Mesenchymal stem cell (in vitro differentiated cells and primary cell): ENCODE data around the gene MIDN.
A peak's percentile ranks its signal among the peaks of the same experiment; 100 is the strongest.

ENCODE experiments used
- DNase-seq: peaks from one replicate; pipeline ENCODE4 v3.0.0-alpha.2; 2013
- H2AFZ ChIP-seq: one replicate; pipeline ENCODE4 v1.6.1; 2013; ENCODE audit warnings: low read depth, mild to moderate bottlenecking, control low read depth, inconsistent platforms, low read length, moderate library complexity
- H2AK5ac ChIP-seq: 2 replicates; pipeline ENCODE4 v1.6.1; 2013; ENCODE audit warnings: low read length, moderate library complexity, mild to moderate bottlenecking, inconsistent platforms; ENCODE audit not compliant: severe bottlenecking
- H2BK120ac ChIP-seq: one replicate; pipeline ENCODE4 v1.6.1; 2013; ENCODE audit warnings: low read depth, mild to moderate bottlenecking, inconsistent platforms, low read length, moderate library complexity
- H2BK12ac ChIP-seq, 2 experiments: one replicate each; pipeline ENCODE4 v1.6.1; 2013; ENCODE audit warnings: inconsistent platforms in 2 of 2, low read length in 2 of 2, mild to moderate bottlenecking in 2 of 2, moderate library complexity in 2 of 2, control low read depth in 1 of 2
- H2BK15ac ChIP-seq: one replicate; pipeline ENCODE4 v1.6.1; 2013; ENCODE audit warnings: mild to moderate bottlenecking, low read depth, inconsistent platforms; ENCODE audit not compliant: poor library complexity, severe bottlenecking
- H2BK5ac ChIP-seq: 2 replicates; pipeline ENCODE4 v1.6.1; 2013; ENCODE audit warnings: low read depth, mild to moderate bottlenecking, low read length, control low read depth, inconsistent platforms; ENCODE audit not compliant: poor library complexity, severe bottlenecking
- H3K14ac ChIP-seq, 2 experiments: one replicate each; pipeline ENCODE4 v1.6.1; 2013; ENCODE audit warnings: inconsistent platforms in 2 of 2, low read length in 2 of 2, control low read depth in 1 of 2, mild to moderate bottlenecking in 1 of 2, moderate library complexity in 1 of 2
- H3K18ac ChIP-seq, 2 experiments: one replicate each; pipeline ENCODE4 v1.6.1; 2013; ENCODE audit warnings: inconsistent platforms in 2 of 2, low read length in 2 of 2, control low read depth in 1 of 2, low read depth in 1 of 2, mild to moderate bottlenecking in 1 of 2
- H3K23ac ChIP-seq, 2 experiments: one replicate each; pipeline ENCODE4 v1.6.1; 2013; ENCODE audit warnings: inconsistent platforms in 2 of 2, low read length in 2 of 2, mild to moderate bottlenecking in 2 of 2, moderate library complexity in 2 of 2, control low read depth in 1 of 2
- H3K27ac ChIP-seq: 2 replicates; pipeline ENCODE4 v1.5.1; 2013; ENCODE audit warnings: mild to moderate bottlenecking, moderate library complexity, low read length, control low read depth, inconsistent platforms; ENCODE audit not compliant: poor library complexity, severe bottlenecking
- H3K27me3 ChIP-seq, 2 experiments: 2 replicates each; pipeline versions ENCODE4 v1.6.1 to v1.7.0; 2013; ENCODE audit warnings: low read length in 2 of 2, mild to moderate bottlenecking in 2 of 2, moderate library complexity in 2 of 2, control low read depth in 1 of 2, inconsistent platforms in 1 of 2; ENCODE audit not compliant: control insufficient read depth in 1 of 2, insufficient read depth in 1 of 2
- H3K36me3 ChIP-seq, 2 experiments: 2 replicates each; pipeline versions ENCODE4 v1.6.1 to v1.7.0; 2013; ENCODE audit warnings: low read length in 2 of 2, control low read depth in 1 of 2, inconsistent platforms in 1 of 2, low read depth in 1 of 2, mild to moderate bottlenecking in 1 of 2; ENCODE audit not compliant: insufficient read depth in 2 of 2, control insufficient read depth in 1 of 2
- H3K4ac ChIP-seq, 2 experiments: one replicate each; pipeline ENCODE4 v1.6.1; 2013; ENCODE audit warnings: inconsistent platforms in 2 of 2, low read length in 2 of 2, mild to moderate bottlenecking in 2 of 2, moderate library complexity in 2 of 2, control low read depth in 1 of 2, low read depth in 1 of 2
- H3K4me1 ChIP-seq: 2 replicates; pipeline ENCODE4 v1.6.1; 2013; ENCODE audit warnings: low read depth, low read length, control low read depth; ENCODE audit not compliant: control insufficient read depth, insufficient read depth
- H3K4me2 ChIP-seq: 2 replicates; pipeline ENCODE4 v1.6.1; 2013; ENCODE audit warnings: low read length, mild to moderate bottlenecking, inconsistent platforms; ENCODE audit not compliant: poor library complexity, severe bottlenecking
- H3K4me3 ChIP-seq, 2 experiments: 2 replicates each; pipeline versions ENCODE4 v1.5.1 to v1.7.0; 2013; ENCODE audit warnings: low read length in 2 of 2, mild to moderate bottlenecking in 2 of 2, control low read depth in 1 of 2, low read depth in 1 of 2; ENCODE audit not compliant: insufficient read depth in 1 of 2
- H3K79me1 ChIP-seq: replicated peaks from 2 replicates; pipeline ENCODE4 v1.6.1; 2013; ENCODE audit warnings: mild to moderate bottlenecking, control low read depth, low read length, inconsistent platforms; ENCODE audit not compliant: poor library complexity, severe bottlenecking
- H3K9ac ChIP-seq: 2 replicates; pipeline ENCODE4 v1.7.0; 2013; ENCODE audit warnings: mild to moderate bottlenecking, low read length, moderate library complexity
- H3K9me3 ChIP-seq: 2 replicates; pipeline ENCODE4 v1.7.0; 2013; ENCODE audit warnings: mild to moderate bottlenecking, low read length; ENCODE audit not compliant: control insufficient read depth
- H4K8ac ChIP-seq: one replicate; pipeline ENCODE4 v1.6.1; 2013; ENCODE audit warnings: inconsistent platforms, mild to moderate bottlenecking, low read length, moderate library complexity
- H4K91ac ChIP-seq: one replicate; pipeline ENCODE4 v1.6.1; 2013; ENCODE audit warnings: mild to moderate bottlenecking, low read length, inconsistent platforms
- WGBS: methylation state at CpG from one replicate; pipeline ENCODE4 v1.1.7; 2013; ENCODE audit warnings: mixed read lengths; 5-methylcytosine and 5-hydroxymethylcytosine counted together

Gene MIDN

DNA sequence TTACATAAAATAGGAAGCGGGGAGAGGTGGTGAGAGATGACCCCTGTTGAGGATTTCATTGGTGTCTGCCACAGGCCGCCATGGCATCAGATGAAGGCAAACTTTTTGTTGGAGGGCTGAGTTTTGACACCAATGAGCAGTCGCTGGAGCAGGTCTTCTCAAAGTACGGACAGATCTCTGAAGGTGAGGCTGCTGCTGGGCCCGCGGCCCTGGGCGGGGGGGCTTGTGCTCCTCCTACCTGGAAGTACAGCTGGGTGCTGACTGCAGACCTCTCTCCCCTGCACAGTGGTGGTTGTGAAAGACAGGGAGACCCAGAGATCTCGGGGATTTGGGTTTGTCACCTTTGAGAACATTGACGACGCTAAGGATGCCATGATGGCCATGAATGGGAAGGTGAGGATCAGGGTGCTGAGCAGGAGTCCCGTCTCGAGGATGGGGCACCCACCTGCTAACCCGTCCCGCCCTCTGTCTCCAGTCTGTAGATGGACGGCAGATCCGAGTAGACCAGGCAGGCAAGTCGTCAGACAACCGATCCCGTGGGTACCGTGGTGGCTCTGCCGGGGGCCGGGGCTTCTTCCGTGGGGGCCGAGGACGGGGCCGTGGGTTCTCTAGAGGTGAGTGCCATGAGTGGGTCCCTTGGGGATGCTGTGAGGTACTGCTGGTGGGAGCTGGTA is 22.6 kb downstream of the MIDN start:
- no peaks in the 10 kb centered on the region for H3K27me3 ChIP-seq
- peaks cover 62% of the 10 kb centered on the region for H3K4me1 ChIP-seq
- no peak overlapping the region for H3K14ac ChIP-seq
- peak overlapping the region; percentile 97 for H3K9ac ChIP-seq
- no peak overlapping the region for H2AFZ ChIP-seq
- H2BK5ac ChIP-seq: no peak overlapping the region
- H3K4me3 ChIP-seq: peak overlapping the region; percentile 20 to 85
- no peak overlapping the region for H2BK12ac ChIP-seq
- 94% methylated on average over 26 of the region's 26 CpGs for WGBS
- H2AK5ac ChIP-seq: peak overlapping the region; percentile 13
- H3K23ac ChIP-seq: no peak overlapping the region
- H4K91ac ChIP-seq: no peak overlapping the region
- no peak overlapping the region for H2BK15ac ChIP-seq
- no peak overlapping the region for H3K18ac ChIP-seq
- H4K8ac ChIP-seq: no peak overlapping the region
- peak overlapping the region; percentile 70 for H3K4me2 ChIP-seq
- no peaks in the 10 kb centered on the region for H3K9me3 ChIP-seq
- no peak for DNase-seq
- no peak overlapping the region for H3K27ac ChIP-seq
- no peak overlapping the region for H3K4ac ChIP-seq
- no peak overlapping the region for H2BK120ac ChIP-seq
- H3K79me1 ChIP-seq: peaks cover 8% of the 10 kb centered on the region
- peaks cover 43 to 48% of the 10 kb centered on the region in 2 experiments for H3K36me3 ChIP-seq

DNA sequence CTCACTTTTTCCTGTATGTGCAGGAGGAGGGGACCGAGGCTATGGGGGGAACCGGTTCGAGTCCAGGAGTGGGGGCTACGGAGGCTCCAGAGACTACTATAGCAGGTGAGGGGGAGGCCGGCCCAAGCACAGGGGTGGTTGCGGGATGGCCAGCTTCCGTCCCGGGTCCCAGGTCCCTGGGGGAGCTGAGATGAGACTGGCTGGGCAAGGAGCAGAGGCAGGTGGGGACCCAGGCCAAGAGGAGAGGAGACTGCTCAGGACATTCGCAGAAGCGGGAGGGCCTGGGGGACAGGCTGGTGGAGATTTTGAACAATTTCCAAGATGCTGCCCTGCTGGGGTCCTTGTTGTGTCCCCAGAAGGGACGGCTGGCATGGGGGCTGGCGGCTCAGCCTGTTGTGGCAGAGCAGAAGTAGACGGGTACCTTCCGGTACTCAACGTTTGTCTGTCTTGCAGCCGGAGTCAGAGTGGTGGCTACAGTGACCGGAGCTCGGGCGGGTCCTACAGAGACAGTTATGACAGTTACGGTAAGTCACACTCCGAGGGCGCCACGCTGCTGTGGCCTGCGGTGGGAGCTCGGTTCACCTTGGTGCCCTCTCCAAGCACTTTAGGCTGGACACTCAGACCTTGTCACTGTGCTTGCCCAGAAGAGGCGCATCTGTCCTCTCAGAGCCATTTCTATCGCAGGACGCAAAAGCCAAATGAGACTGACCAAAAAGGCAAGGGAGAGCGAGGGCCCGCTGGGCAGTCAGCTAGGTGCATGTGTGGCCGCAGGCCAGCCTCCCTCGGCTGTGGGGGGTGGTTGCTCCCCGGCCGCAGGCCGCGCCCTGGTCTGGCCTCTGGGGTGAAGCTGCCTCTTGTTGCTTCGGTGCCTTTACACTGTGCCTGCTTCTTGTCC is 23.4 kb downstream of the MIDN start:
- peaks cover 64% of the 10 kb centered on the region for H3K4me1 ChIP-seq
- H3K18ac ChIP-seq: no peak overlapping the region
- peak overlapping the region; percentile 97 for H3K9ac ChIP-seq
- no peak overlapping the region for H2BK120ac ChIP-seq
- H3K27ac ChIP-seq: no peak overlapping the region
- H2BK12ac ChIP-seq: peak overlapping the region in 1 of 2 experiments; percentile 1
- no peak overlapping the region for H3K4ac ChIP-seq
- peak overlapping the region; percentile 24 for H3K4me2 ChIP-seq
- no peak overlapping the region for H3K23ac ChIP-seq
- 97% methylated on average over 36 of the region's 37 CpGs for WGBS
- peak overlapping the region; percentile 22 for H4K91ac ChIP-seq
- no peak overlapping the region for H2BK5ac ChIP-seq
- peaks cover 43 to 49% of the 10 kb centered on the region in 2 experiments for H3K36me3 ChIP-seq
- no peak overlapping the region for H3K14ac ChIP-seq
- peaks cover 12% of the 10 kb centered on the region for H3K79me1 ChIP-seq
- H2AFZ ChIP-seq: no peak overlapping the region
- peak overlapping the region; percentile 45 for H4K8ac ChIP-seq
- no peaks in the 10 kb centered on the region for H3K27me3 ChIP-seq
- H3K9me3 ChIP-seq: no peaks in the 10 kb centered on the region
- H2BK15ac ChIP-seq: no peak overlapping the region
- DNase-seq: no peak
- H3K4me3 ChIP-seq: peak overlapping the region in 1 of 2 experiments; percentile 85
- H2AK5ac ChIP-seq: no peak overlapping the region

DNA sequence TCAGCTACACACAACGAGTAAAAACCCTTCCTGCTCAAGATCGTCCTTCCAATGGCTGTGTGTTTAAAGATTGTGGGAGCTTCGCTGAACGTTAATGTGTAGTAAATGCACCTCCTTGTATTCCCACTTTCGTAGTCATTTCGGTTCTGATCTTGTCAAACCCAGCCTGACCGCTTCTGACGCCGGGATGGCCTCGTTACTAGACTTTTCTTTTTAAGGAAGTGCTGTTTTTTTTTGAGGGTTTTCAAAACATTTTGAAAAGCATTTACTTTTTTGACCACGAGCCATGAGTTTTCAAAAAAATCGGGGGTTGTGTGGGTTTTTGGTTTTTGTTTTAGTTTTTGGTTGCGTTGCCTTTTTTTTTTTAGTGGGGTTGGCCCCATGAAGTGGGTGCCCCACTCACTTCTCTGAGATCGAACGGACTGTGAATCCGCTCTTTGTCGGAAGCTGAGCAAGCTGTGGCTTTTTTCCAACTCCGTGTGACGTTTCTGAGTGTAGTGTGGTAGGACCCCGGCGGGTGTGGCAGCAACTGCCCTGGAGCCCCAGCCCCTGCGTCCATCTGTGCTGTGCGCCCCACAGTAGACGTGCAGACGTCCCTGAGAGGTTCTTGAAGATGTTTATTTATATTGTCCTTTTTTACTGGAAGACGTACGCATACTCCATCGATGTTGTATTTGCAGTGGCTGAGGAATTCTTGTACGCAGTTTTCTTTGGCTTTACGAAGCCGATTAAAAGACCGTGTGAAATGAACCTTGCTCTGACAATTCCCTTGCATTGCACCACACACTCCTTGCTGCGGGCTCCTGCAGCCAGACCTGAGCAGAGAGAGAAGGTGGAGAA is 24.3 kb downstream of the MIDN start:
- WGBS: 89% methylated on average over 33 of the region's 33 CpGs

More for the DNA sequence above, 24.3 kb downstream of the MIDN start:
- H2BK12ac ChIP-seq: no peak overlapping the region
- no peak overlapping the region for H4K91ac ChIP-seq
- no peak overlapping the region for H2AFZ ChIP-seq
- DNase-seq: no peak
- H3K4me1 ChIP-seq: peaks cover 58% of the 10 kb centered on the region
- no peak overlapping the region for H3K18ac ChIP-seq
- H3K79me1 ChIP-seq: peaks cover 14% of the 10 kb centered on the region
- H2AK5ac ChIP-seq: no peak overlapping the region
- H3K27me3 ChIP-seq: no peaks in the 10 kb centered on the region
- H2BK120ac ChIP-seq: no peak overlapping the region
- H4K8ac ChIP-seq: peak overlapping the region; percentile 60
- no peak overlapping the region for H3K4me2 ChIP-seq
- H3K4ac ChIP-seq: no peak overlapping the region
- no peaks in the 10 kb centered on the region for H3K9me3 ChIP-seq
- H3K9ac ChIP-seq: peak overlapping the region; percentile 97
- no peak overlapping the region for H3K23ac ChIP-seq
- no peak overlapping the region for H3K14ac ChIP-seq
- H2BK5ac ChIP-seq: no peak overlapping the region
- H2BK15ac ChIP-seq: no peak overlapping the region
- peaks cover 49 to 58% of the 10 kb centered on the region in 2 experiments for H3K36me3 ChIP-seq
- H3K27ac ChIP-seq: no peak overlapping the region
- H3K4me3 ChIP-seq: peak overlapping the region in 1 of 2 experiments; percentile 85
